ENCODE results near the gene YIF1A. TPM values are rescaled to one million over a fixed set of nuclear protein-coding genes. Genes with fewer than 3 reads are reported as not detected.
"Not testable (repeated sequence)": the region's sequence is repeated elsewhere in the genome, so short reads cannot be mapped to it uniquely, and the experiment has no call there.

The YIF1A gene
- total RNA-seq, 1 donor from 2014 or later, result 146 TPM

DNA sequence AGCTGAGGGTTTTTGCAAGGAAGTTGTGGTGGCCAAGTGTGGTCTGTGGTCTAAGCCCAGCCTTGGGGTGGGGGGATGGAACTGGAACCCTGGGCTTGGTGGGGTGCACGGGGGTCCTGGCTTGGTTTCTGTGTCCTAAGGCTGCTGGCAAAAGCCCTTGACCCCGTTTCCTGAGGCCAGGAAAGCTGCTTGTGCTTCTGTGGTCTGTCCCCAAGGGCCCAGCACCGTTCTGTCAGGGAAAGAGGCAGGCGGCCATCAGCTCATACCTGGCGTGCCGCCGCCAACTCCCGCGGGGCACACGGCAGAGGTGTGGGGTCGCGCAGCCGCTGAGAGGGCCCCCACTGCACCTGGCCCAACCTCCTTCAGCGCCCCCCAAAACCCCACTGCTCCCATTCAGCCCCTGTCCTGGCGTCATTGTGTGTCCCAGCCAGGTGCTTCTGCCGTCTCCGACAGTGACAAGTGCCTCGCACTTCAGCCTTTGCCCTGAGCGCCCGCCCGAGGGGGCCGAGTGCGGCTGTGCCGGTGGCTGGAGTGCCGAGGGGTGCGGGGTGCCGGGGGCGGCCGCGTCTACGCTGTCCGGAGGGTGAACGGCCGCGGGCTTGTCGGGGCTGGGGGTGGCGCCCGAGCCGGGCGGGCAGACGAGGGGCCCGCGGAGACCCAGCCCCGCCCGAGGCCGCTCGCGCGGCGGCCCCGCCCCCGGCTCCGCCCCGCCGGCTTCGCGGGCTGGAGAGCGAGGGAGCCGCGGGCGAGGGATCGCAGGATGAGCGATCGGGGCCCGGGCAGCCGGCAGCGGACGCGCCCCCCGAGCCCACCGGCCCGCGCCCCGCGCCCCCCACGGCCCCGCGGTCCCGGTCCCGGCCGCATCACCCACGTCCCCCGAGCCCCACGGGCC lies 11.2 kb downstream of the YIF1A start, which contains the start of gene CNIH2:
Gene CNIH2, plus strand, starts transcription at position 705 of the 892 bp plus-strand sequence. CDS start 282 bp downstream, outside the sequence.
- Mint-ChIP-seq H3K4me1 (ENCODE audit: unreplicated experiment) (peaks cover 31% of the 10 kb centered on the region), H3K9me3 (ENCODE audit: unreplicated experiment) (no peaks in the 10 kb centered on the region), H3K4me3 (ENCODE audit: unreplicated experiment) (peak within 1 kb of the TSS; percentile 61), H3K27me3 (ENCODE audit: unreplicated experiment) (no peaks in the 10 kb centered on the region), H3K36me3 (ENCODE audit: unreplicated experiment) (peaks cover 20% of the 10 kb centered on the region), H3K27ac (ENCODE audit: unreplicated experiment) (peak within 1 kb of the TSS; percentile 41)
- TF ChIP-seq, protein P1, sequence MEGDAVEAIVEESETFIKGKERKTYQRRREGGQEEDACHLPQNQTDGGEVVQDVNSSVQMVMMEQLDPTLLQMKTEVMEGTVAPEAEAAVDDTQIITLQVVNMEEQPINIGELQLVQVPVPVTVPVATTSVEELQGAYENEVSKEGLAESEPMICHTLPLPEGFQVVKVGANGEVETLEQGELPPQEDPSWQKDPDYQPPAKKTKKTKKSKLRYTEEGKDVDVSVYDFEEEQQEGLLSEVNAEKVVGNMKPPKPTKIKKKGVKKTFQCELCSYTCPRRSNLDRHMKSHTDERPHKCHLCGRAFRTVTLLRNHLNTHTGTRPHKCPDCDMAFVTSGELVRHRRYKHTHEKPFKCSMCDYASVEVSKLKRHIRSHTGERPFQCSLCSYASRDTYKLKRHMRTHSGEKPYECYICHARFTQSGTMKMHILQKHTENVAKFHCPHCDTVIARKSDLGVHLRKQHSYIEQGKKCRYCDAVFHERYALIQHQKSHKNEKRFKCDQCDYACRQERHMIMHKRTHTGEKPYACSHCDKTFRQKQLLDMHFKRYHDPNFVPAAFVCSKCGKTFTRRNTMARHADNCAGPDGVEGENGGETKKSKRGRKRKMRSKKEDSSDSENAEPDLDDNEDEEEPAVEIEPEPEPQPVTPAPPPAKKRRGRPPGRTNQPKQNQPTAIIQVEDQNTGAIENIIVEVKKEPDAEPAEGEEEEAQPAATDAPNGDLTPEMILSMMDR (IDR thresholded peaks at IDR 0.05), result no peak
- DNase-seq (ENCODE audit: extremely low spot score, unreplicated experiment), result no peak

DNA sequence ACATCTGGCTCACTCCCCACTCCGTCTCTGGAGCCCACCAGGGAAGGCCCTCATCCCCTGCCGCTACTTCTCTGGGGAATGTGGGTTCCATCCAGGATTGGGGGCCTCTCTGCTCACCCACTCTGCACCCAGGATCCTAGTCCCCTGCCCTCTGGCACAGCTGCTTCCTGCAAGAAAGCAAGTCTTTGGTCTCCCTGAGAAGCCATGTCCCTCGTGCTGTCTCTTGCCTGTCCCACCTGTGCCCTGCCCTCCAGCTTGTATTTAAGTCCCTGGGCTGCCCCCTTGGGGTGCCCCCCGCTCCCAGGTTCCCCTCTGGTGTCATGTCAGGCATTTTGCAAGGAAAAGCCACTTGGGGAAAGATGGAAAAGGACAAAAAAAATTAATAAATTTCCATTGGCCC lies 11.9 kb downstream of the YIF1A start:
- not testable (repeated sequence) for H3K9me3 Mint-ChIP-seq (ENCODE audit: unreplicated experiment); H3K27me3 Mint-ChIP-seq (ENCODE audit: unreplicated experiment); H3K4me3 Mint-ChIP-seq (ENCODE audit: unreplicated experiment); DNase-seq (ENCODE audit: extremely low spot score, unreplicated experiment)
- peaks cover 22% of the 10 kb centered on the region for H3K36me3 Mint-ChIP-seq (ENCODE audit: unreplicated experiment)
- peak overlapping the region; percentile 41 for H3K27ac Mint-ChIP-seq (ENCODE audit: unreplicated experiment)
- H3K4me1 Mint-ChIP-seq (ENCODE audit: unreplicated experiment), result peaks cover 24% of the 10 kb centered on the region

DNA sequence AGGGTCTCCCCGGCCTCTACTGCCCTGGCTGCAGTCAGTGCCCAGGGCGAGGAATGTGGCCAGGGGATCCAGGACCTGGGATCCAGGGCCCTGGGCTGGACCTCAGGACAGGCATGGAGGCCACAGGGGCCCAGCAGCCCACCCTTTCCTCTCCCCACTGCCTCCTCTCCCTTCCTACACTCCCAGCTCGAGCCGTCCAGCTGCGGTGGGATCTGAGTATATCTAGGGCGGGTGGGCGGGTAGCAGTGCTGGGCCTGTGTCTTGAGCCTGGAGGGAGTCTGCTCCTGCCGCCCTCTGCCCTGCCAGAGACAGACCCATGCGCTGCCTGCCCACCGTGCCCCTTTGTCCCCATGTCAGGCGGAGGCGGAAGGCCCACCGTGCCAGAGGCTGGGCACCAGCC lies 12.3 kb downstream of the YIF1A start:
- Mint-ChIP-seq H3K36me3 (ENCODE audit: unreplicated experiment) (peaks cover 26% of the 10 kb centered on the region), H3K27ac (ENCODE audit: unreplicated experiment) (peak overlapping the region; percentile 41), H3K4me1 (ENCODE audit: unreplicated experiment) (peaks cover 25% of the 10 kb centered on the region)
- H3K9me3 Mint-ChIP-seq (ENCODE audit: unreplicated experiment); H3K27me3 Mint-ChIP-seq (ENCODE audit: unreplicated experiment); H3K4me3 Mint-ChIP-seq (ENCODE audit: unreplicated experiment); DNase-seq (ENCODE audit: extremely low spot score, unreplicated experiment): not testable (repeated sequence)

DNA sequence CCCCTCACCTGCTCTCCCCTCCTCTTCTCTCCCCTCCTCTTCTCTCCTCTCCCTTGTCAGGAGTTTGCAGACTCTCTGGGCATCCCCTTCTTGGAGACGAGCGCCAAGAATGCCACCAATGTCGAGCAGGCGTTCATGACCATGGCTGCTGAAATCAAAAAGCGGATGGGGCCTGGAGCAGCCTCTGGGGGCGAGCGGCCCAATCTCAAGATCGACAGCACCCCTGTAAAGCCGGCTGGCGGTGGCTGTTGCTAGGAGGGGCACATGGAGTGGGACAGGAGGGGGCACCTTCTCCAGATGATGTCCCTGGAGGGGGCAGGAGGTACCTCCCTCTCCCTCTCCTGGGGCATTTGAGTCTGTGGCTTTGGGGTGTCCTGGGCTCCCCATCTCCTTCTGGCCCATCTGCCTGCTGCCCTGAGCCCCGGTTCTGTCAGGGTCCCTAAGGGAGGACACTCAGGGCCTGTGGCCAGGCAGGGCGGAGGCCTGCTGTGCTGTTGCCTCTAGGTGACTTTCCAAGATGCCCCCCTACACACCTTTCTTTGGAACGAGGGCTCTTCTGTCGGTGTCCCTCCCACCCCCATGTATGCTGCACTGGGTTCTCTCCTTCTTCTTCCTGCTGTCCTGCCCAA lies 12.8 kb downstream of the YIF1A start:
- DNase-seq (ENCODE audit: extremely low spot score, unreplicated experiment), result no peak
- Mint-ChIP-seq H3K27ac (ENCODE audit: unreplicated experiment) (no peak overlapping the region), H3K36me3 (ENCODE audit: unreplicated experiment) (peaks cover 26% of the 10 kb centered on the region), H3K9me3 (ENCODE audit: unreplicated experiment) (no peaks in the 10 kb centered on the region), H3K4me3 (ENCODE audit: unreplicated experiment) (no peak overlapping the region), H3K27me3 (ENCODE audit: unreplicated experiment) (no peaks in the 10 kb centered on the region), H3K4me1 (ENCODE audit: unreplicated experiment) (peaks cover 20% of the 10 kb centered on the region)
- TF ChIP-seq, protein P1 (IDR thresholded peaks at IDR 0.05), result no peak

DNA sequence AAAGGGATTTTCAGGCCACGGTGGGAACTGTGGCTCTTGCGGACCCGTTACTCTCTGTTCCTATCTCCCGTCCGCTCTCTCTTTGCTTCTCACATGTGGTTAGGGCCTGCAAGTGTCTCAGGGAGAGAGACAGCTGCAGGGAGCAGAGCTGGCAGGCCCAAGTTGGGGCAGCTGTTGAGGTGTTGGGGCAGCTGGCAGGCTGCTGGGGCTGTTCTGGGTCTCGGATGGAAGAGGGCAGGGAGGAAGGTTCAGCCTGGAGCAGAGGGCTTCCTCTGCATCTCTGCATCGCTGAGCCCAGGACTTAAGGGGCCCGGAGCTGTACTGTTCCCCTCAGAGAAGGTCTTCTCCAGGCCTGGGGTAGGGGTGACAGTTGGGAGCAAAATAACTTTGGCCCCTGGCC lies 13.5 kb downstream of the YIF1A start:
- Mint-ChIP-seq H3K4me1 (ENCODE audit: unreplicated experiment) (peaks cover 19% of the 10 kb centered on the region), H3K27ac (ENCODE audit: unreplicated experiment) (no peak overlapping the region), H3K27me3 (ENCODE audit: unreplicated experiment) (no peaks in the 10 kb centered on the region), H3K9me3 (ENCODE audit: unreplicated experiment) (no peaks in the 10 kb centered on the region), H3K36me3 (ENCODE audit: unreplicated experiment) (peaks cover 29% of the 10 kb centered on the region), H3K4me3 (ENCODE audit: unreplicated experiment) (no peak overlapping the region)
- DNase-seq (ENCODE audit: extremely low spot score, unreplicated experiment), result no peak
- TF ChIP-seq, protein P1 (IDR thresholded peaks at IDR 0.05), result no peak

DNA sequence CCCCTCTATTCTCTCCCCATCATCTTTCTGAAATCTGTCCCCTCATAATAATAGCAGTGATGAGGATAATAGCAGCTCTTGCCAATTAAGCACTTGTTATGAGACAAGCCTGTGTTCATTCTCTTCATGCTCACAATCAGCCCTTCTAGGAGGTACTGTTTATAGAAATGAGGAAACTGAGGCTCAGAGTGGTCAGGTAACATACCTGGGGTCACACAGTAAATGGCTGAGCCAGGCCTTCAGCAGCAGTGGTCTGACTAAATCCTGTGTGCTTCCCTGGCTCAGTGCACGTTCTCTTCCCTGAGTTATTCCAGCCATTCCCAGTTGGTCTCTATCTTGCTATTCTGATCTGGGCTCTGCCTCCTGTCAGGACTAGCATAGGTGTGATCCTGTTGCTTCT lies 14.7 kb downstream of the YIF1A start:
- Mint-ChIP-seq H3K27ac (ENCODE audit: unreplicated experiment) (no peak overlapping the region), H3K9me3 (ENCODE audit: unreplicated experiment) (no peaks in the 10 kb centered on the region), H3K4me1 (ENCODE audit: unreplicated experiment) (peaks cover 25% of the 10 kb centered on the region), H3K4me3 (ENCODE audit: unreplicated experiment) (no peak overlapping the region), H3K36me3 (ENCODE audit: unreplicated experiment) (peaks cover 29% of the 10 kb centered on the region), H3K27me3 (ENCODE audit: unreplicated experiment) (no peaks in the 10 kb centered on the region)
- DNase-seq (ENCODE audit: extremely low spot score, unreplicated experiment), result no peak
- TF ChIP-seq, protein P1 (IDR thresholded peaks at IDR 0.05), result no peak
